D721Med (cell line): ENCODE measurements around the gene TTC38.

Source experiments
- DNase-seq: peaks from one replicate; pipeline ENCODE4 v3.0.0; 2011; ENCODE audit warnings: low spot score; ENCODE audit not compliant: insufficient read length
- FAIRE-seq: peaks from 2 replicates; lab custom pipeline; 2011; peaks lifted over from hg19 to GRCh38; lab: Jason Lieb, UNC
- CTCF ChIP-seq: IDR thresholded peaks from 2 replicates; pipeline ENCODE4 v1.5.1; 2012; ENCODE audit warnings: mild to moderate bottlenecking, control low read depth; ENCODE audit not compliant: insufficient read depth; ENCODE audit errors: missing control alignments

TTC38 gene

GRCh38 chr22:46287873-46288751 is 20.3 kb downstream of the TTC38 start:
- no peak for TF ChIP-seq CTCF
- no peak for FAIRE-seq
- DNase-seq = no peak

DNA sequence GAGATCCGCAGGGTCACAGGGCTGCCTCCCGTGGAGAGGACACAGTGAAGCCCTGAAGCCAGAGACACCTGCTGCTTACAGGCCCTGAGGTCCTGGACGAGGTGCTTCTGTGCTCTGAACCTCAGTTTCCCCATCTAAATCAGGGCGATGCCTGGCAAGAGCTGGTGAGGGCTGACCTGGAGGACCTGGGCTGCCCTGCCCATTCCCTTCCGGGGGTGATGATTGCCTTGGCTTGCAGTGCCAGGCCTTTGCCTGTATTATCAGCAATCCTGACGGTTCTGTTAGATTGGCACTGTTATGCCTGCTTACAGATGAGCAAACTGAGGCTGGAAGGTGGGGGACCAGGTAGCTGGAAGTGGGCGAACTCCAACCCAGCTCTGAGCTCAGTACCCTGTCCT is 21.0 kb downstream of the TTC38 start:
- DNase-seq (no peak), FAIRE-seq (no peak)
- TF ChIP-seq CTCF = no peak

- no peak for FAIRE-seq
- DNase-seq = no peak
- no peak for TF ChIP-seq CTCF
Measured at GRCh38 chr22:46289244-46289891, 21.6 kb downstream of the TTC38 start.

- no peak for FAIRE-seq
- DNase-seq = no peak
- TF ChIP-seq CTCF = no peak
Measured at GRCh38 chr22:46290121-46290842, 22.5 kb downstream of the TTC38 start.

DNA sequence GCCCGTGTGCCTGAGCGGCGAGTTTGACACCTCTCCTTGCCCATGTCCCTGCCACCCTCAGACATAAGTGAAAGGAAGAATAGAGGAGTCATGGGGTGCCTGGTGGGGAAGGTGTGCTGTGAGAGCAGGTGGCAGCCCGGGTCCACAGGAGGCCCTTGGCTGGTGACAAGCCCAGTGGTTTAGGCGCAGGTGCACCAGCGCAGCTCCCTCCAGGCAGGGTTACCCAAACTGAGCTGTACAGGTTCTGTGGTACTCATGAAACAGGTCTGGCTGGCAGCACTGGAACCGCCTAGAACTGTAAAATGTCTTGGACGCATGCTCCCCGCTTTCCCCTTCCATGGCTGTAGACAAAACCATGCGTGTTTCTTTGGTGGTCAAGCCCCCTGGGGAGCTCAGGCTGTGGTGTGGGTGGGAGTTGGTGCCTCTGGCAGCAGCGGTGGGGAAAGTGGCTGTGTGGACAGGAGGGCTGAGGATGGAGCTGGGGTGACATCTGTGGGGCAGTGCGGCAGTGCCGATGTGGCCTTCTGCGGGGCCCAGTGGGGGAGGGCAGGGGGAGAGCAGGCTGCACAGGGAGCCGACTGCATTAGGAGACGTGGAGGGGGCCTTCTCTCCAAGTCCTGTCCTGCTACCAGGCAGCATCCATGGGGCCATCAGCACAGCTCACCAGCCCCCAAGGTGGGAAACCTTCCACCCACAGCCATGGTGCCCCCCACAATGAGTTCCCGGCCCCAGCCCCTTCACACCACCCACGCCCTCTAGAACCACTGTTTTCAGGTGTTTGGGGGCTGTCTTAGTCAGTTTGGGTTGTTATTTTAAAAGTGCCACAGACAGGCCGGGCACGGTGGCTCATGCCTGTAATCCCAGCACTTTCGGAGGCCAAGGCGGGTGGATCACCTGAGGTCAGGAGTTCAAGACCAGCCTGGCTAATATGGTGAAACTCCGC is 23.3 kb downstream of the TTC38 start:
- TF ChIP-seq CTCF = no peak
- FAIRE-seq = no peak
- DNase-seq = no peak

DNA sequence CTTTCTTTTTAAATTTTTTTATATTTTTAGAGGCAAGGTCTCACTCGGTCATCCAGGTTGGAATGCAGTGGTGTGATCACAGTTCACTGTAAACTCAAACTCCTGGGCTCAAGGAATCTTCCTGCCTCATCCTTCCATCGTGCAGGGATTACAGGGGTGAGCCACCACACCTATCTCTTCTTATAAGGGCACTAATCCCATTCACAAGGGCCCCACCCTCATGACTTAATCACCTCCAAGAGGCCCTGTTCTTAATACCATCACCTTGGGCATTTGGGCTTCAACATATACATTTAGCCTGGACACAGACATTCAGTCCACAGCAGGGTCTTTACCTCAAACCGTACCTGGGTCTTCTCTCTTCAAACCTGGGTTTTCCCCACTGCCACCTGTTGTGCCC is 24.4 kb downstream of the TTC38 start:
- no peak for DNase-seq
- no peak for FAIRE-seq
- no peak for TF ChIP-seq CTCF
